Smooth muscle cell (in vitro differentiated cells): ENCODE results near the gene STIMATE. TPM values are rescaled to one million over a fixed set of nuclear protein-coding genes. Genes with fewer than 3 reads are reported as not detected.

Experiments used
- DNase-seq: peaks from one replicate; lab custom pipeline; 2025; ENCODE audit not compliant: unreplicated experiment; lab: John Stamatoyannopoulos, UW
- H2AFZ ChIP-seq: fragments of 200-600 bp; sonication (generic); 2 replicates; pipeline ENCODE4 v1.6.0; 2016; ENCODE audit warnings: antibody characterized with exemption, low read depth, mild to moderate bottlenecking
- H3F3A ChIP-seq: fragments of 200-600 bp; sonication (generic); 2 replicates; pipeline ENCODE4 v1.6.0; 2017; ENCODE audit warnings: antibody characterized with exemption, low read depth
- H3K27ac ChIP-seq: fragments of 200-600 bp; sonication (generic); 2 replicates; pipeline ENCODE4 v1.5.1; 2016; ENCODE audit warnings: low read depth, mild to moderate bottlenecking
- H3K27me3 ChIP-seq: fragments of 200-600 bp; sonication (generic); 2 replicates; pipeline ENCODE4 v1.6.1; 2016; ENCODE audit warnings: low read depth, mild to moderate bottlenecking
- H3K36me3 ChIP-seq: fragments of 200-600 bp; sonication (generic); 2 replicates; pipeline ENCODE4 v1.5.1; 2016; ENCODE audit warnings: low read depth
- H3K4me1 ChIP-seq: fragments of 200-600 bp; sonication (generic); 2 replicates; pipeline ENCODE4 v1.5.1; 2016; ENCODE audit warnings: low read depth
- H3K4me2 ChIP-seq: fragments of 200-600 bp; sonication (generic); 2 replicates; pipeline ENCODE4 v1.6.0; 2016; ENCODE audit warnings: mild to moderate bottlenecking
- H3K4me3 ChIP-seq: fragments of 200-600 bp; sonication (generic); 2 replicates; pipeline ENCODE4 v1.5.1; 2016; ENCODE audit warnings: mild to moderate bottlenecking
- H3K79me2 ChIP-seq: fragments of 200-600 bp; sonication (generic); 2 replicates; pipeline ENCODE4 v1.6.0; 2016; ENCODE audit warnings: low read depth, mild to moderate bottlenecking
- H3K9ac ChIP-seq: fragments of 200-600 bp; sonication (generic); 2 replicates; pipeline ENCODE4 v1.6.0; 2016; ENCODE audit warnings: low read depth
- H3K9me3 ChIP-seq: fragments of 200-600 bp; sonication (generic); replicated peaks from 2 replicates; pipeline ENCODE4 v1.5.1; 2016; ENCODE audit warnings: low read depth
- H4K20me1 ChIP-seq: fragments of 200-600 bp; sonication (generic); 2 replicates; pipeline ENCODE4 v1.6.0; 2016; ENCODE audit warnings: low read depth
- CTCF ChIP-seq: fragments of 200-600 bp; sonication (generic); IDR thresholded peaks from 2 replicates; pipeline ENCODE4 v1.5.1; 2017; ENCODE audit warnings: borderline replicate concordance, mild to moderate bottlenecking, antibody characterized with exemption; ENCODE audit not compliant: insufficient read depth, poor library complexity, severe bottlenecking
- WGBS: methylation state at CpG from one replicate; pipeline ENCODE4 v1.1.7; 2016; ENCODE audit warnings: low lambda C conversion rate; 5-methylcytosine and 5-hydroxymethylcytosine counted together
- polyA plus RNA-seq: library from polyadenylated mRNA; unstranded; fragments of >200 nt; fragmentation: Nextera tagmentation; extraction: Ambion mirVana; gene quantifications from 2 replicates; pipeline ENCODE4 v1.2.1, GENCODE V29; 2016
- total RNA-seq: library from RNA; depleted of rRNA; stranded (reverse); fragments of >200 nt; gene quantifications from 2 replicates; pipeline ENCODE4 v1.2.3, GENCODE V29; 2014

The STIMATE gene
- total and polyA plus RNA-seq, 2 experiments from 2014 or later, result 12.8 to 18.1 TPM

- H3K4me2 ChIP-seq, result no peak overlapping the region
- H3K79me2 ChIP-seq, result no peaks in the 10 kb centered on the region
- TF ChIP-seq CTCF, result no peak
- H3K4me1 ChIP-seq, result no peaks in the 10 kb centered on the region
- no peaks in the 10 kb centered on the region for H3K36me3 ChIP-seq
- no peaks in the 10 kb centered on the region for H3F3A ChIP-seq
- no peak overlapping the region for H3K9ac ChIP-seq
- no peaks in the 10 kb centered on the region for H3K27me3 ChIP-seq
- H3K9me3 ChIP-seq, result no peaks in the 10 kb centered on the region
- WGBS, result 97% methylated on average over 13 of the region's 13 CpGs
- DNase-seq, result no peak
- no peak overlapping the region for H3K4me3 ChIP-seq
- no peaks in the 10 kb centered on the region for H4K20me1 ChIP-seq
- no peak overlapping the region for H3K27ac ChIP-seq
- no peak overlapping the region for H2AFZ ChIP-seq
Observed at GRCh38 chr3:52790741-52791140, 106.6 kb downstream of the STIMATE start.

- Histone ChIP-seq H3K27ac (no peak overlapping the region), H3K36me3 (no peaks in the 10 kb centered on the region), H3K4me2 (no peak overlapping the region), H2AFZ (no peak overlapping the region), H3K9me3 (no peaks in the 10 kb centered on the region), H3K27me3 (no peaks in the 10 kb centered on the region), H3F3A (no peaks in the 10 kb centered on the region), H3K9ac (no peak overlapping the region), H4K20me1 (no peaks in the 10 kb centered on the region), H3K4me1 (no peaks in the 10 kb centered on the region), H3K4me3 (no peak overlapping the region), H3K79me2 (no peaks in the 10 kb centered on the region)
- DNase-seq, result no peak
- WGBS, result 83% methylated on average over 7 of the region's 7 CpGs
- no peak for TF ChIP-seq CTCF
Observed at GRCh38 chr3:52790337-52790736, 107.0 kb downstream of the STIMATE start.

- Histone ChIP-seq H3K4me1 (no peaks in the 10 kb centered on the region), H3K9me3 (no peaks in the 10 kb centered on the region), H3K27ac (no peak overlapping the region), H3K27me3 (no peaks in the 10 kb centered on the region), H3K36me3 (no peaks in the 10 kb centered on the region), H4K20me1 (no peaks in the 10 kb centered on the region), H2AFZ (no peak overlapping the region), H3F3A (no peaks in the 10 kb centered on the region), H3K9ac (no peak overlapping the region), H3K79me2 (no peaks in the 10 kb centered on the region), H3K4me3 (no peak overlapping the region), H3K4me2 (no peak overlapping the region)
- no peak for TF ChIP-seq CTCF
- 95% methylated on average over 6 of the region's 6 CpGs for WGBS
- DNase-seq, result no peak
Observed at GRCh38 chr3:52789746-52790040, 107.7 kb downstream of the STIMATE start.

GRCh38 chr3:52788890-52789745 lies 108.2 kb downstream of the STIMATE start:
- H3K4me2 ChIP-seq, result no peak overlapping the region
- no peak overlapping the region for H2AFZ ChIP-seq
- no peaks in the 10 kb centered on the region for H3K79me2 ChIP-seq
- WGBS, result 90% methylated on average over 16 of the region's 16 CpGs
- H3F3A ChIP-seq, result no peaks in the 10 kb centered on the region
- H3K9me3 ChIP-seq, result no peaks in the 10 kb centered on the region
- H3K4me3 ChIP-seq, result no peak overlapping the region
- no peak overlapping the region for H3K27ac ChIP-seq
- H3K4me1 ChIP-seq, result no peaks in the 10 kb centered on the region
- no peaks in the 10 kb centered on the region for H4K20me1 ChIP-seq
- no peak for TF ChIP-seq CTCF
- DNase-seq, result no peak
- H3K9ac ChIP-seq, result no peak overlapping the region
- H3K27me3 ChIP-seq, result no peaks in the 10 kb centered on the region
- no peaks in the 10 kb centered on the region for H3K36me3 ChIP-seq
